ENCODE measurements around the gene MNT. TPM values are rescaled to one million over a fixed set of nuclear protein-coding genes. Genes with fewer than 3 reads are reported as not detected.

The MNT gene
- total RNA-seq, 1 experiment from 2014 or later = 32.1 TPM

DNA sequence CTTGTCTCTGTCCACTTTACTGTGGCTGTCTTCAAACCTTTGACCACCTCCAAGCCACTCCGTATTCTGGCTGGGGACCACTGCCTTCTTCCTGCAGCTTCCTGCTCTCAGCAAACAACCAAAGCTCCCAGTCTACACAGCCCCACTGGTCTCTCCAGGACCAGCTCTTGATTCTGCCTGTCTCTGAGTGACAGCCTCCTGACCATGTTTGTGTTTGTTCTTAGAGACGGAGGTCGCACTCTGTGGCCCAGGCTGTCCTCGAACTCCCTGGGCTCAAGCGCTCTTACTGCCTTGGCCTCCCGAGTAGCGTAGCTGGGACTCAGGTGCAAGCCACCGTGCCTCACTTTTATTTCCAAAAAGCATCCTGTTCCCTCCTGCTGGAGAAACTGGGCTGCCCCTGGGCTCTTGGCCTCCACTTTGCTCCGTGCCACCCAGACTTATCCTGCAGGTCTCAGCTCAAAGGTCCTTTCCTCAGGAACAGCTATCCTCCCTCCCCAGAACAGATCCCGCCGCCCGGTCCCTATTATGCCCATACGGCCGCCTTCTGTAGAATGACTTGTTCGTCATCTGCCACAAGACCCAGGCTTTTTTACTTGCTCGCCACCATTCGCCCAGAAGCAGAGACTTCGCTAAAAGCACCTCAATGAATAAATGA, 9.1 kb downstream of the MNT start:
- peak overlapping the region; percentile 78 for H3K4me3 ChIP-seq (ENCODE audit: low read depth, low read length, poor library complexity, severe bottlenecking)
- DNase-seq (ENCODE audit: low spot score) = no peak
- intact Hi-C loops (cut with micrococcal nuclease; ENCODE audit: unreplicated experiment) = no loop called here
- POLR2A ChIA-PET (ENCODE audit: low non-redundant PET) = no interaction called here
- no TSS peak for BruUV-seq (replicated peaks)
- peaks cover 37% of the 10 kb centered on the region for H3K4me1 ChIP-seq (ENCODE audit: insufficient read depth, low read length, poor library complexity, severe bottlenecking)
- H3K27me3 ChIP-seq (replicated peaks; ENCODE audit: insufficient read depth, low read depth, low read length, poor library complexity) = no peaks in the 10 kb centered on the region
- no peaks in the 10 kb centered on the region for H3K9me3 ChIP-seq (ENCODE audit: low read depth, low read length, poor library complexity, severe bottlenecking)
- H3K27ac ChIP-seq (ENCODE audit: low read depth, low read length, poor library complexity, severe bottlenecking) = peak overlapping the region; percentile 100
- H3K36me3 ChIP-seq (ENCODE audit: insufficient read depth, low read length, poor library complexity, severe bottlenecking) = peaks cover 9% of the 10 kb centered on the region
- TF ChIP-seq EZH2 (IDR thresholded peaks at IDR 0.05; ENCODE audit: borderline replicate concordance, low read depth, low read length, poor library complexity, severe bottlenecking) = no peak
- TF ChIP-seq, protein P1, sequence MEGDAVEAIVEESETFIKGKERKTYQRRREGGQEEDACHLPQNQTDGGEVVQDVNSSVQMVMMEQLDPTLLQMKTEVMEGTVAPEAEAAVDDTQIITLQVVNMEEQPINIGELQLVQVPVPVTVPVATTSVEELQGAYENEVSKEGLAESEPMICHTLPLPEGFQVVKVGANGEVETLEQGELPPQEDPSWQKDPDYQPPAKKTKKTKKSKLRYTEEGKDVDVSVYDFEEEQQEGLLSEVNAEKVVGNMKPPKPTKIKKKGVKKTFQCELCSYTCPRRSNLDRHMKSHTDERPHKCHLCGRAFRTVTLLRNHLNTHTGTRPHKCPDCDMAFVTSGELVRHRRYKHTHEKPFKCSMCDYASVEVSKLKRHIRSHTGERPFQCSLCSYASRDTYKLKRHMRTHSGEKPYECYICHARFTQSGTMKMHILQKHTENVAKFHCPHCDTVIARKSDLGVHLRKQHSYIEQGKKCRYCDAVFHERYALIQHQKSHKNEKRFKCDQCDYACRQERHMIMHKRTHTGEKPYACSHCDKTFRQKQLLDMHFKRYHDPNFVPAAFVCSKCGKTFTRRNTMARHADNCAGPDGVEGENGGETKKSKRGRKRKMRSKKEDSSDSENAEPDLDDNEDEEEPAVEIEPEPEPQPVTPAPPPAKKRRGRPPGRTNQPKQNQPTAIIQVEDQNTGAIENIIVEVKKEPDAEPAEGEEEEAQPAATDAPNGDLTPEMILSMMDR (conservative IDR thresholded peaks at IDR 0.05; ENCODE audit: low read depth, low read length) = no peak
- CTCF ChIA-PET = interaction anchor here (1.4 to 1.8 kb wide), 2 partner anchors 9 to 24 kb away, joined by 3 to 9 read pairs; no protein-coding TSS in a partner anchor

DNA sequence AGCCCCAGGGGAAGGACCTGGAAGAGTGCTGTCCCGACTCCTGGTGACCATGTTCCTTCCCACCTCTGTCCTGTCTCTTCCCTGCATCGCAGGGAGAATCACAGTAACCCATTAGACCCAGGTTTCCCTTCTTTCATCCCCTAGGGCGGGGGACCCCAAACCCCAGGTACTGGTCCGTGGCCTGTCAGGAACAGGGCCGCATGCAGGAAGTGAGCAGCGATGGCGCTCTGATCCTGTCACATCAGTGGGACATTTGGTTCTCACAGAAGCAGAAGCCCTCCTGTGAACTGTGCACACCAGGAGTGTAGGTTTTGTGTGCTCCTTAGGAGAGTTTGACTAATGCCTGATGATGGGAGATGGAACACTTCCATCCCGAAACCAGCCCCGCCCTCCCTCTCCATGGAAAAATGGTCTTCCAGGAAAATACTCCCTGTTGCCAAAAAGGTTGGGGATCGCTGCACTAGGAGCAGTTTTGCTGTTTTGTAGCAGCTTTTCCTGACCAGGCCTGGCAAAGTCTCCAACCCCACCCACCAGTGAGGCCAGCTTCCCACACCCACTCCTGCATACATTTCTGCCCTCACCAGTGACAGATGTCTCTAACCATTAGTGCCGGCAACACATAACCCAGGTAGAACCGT, 10.5 kb downstream of the MNT start:
- Histone ChIP-seq H3K27me3 (replicated peaks; ENCODE audit: insufficient read depth, low read depth, low read length, poor library complexity) (no peaks in the 10 kb centered on the region), H3K9me3 (ENCODE audit: low read depth, low read length, poor library complexity, severe bottlenecking) (no peaks in the 10 kb centered on the region), H3K27ac (ENCODE audit: low read depth, low read length, poor library complexity, severe bottlenecking) (no peak overlapping the region), H3K4me1 (ENCODE audit: insufficient read depth, low read length, poor library complexity, severe bottlenecking) (peaks cover 23% of the 10 kb centered on the region), H3K36me3 (ENCODE audit: insufficient read depth, low read length, poor library complexity, severe bottlenecking) (peaks cover 11% of the 10 kb centered on the region), H3K4me3 (ENCODE audit: low read depth, low read length, poor library complexity, severe bottlenecking) (no peak overlapping the region)
- POLR2A ChIA-PET (ENCODE audit: low non-redundant PET) = no interaction called here
- no peak for DNase-seq (ENCODE audit: low spot score)
- no peak for TF ChIP-seq EZH2 (IDR thresholded peaks at IDR 0.05; ENCODE audit: borderline replicate concordance, low read depth, low read length, poor library complexity, severe bottlenecking)
- TF ChIP-seq, protein P1 (conservative IDR thresholded peaks at IDR 0.05; ENCODE audit: low read depth, low read length) = no peak
- CTCF ChIA-PET = no interaction called here
- intact Hi-C loops (cut with micrococcal nuclease; ENCODE audit: unreplicated experiment) = no loop called here
- no TSS peak for BruUV-seq (replicated peaks)

DNA sequence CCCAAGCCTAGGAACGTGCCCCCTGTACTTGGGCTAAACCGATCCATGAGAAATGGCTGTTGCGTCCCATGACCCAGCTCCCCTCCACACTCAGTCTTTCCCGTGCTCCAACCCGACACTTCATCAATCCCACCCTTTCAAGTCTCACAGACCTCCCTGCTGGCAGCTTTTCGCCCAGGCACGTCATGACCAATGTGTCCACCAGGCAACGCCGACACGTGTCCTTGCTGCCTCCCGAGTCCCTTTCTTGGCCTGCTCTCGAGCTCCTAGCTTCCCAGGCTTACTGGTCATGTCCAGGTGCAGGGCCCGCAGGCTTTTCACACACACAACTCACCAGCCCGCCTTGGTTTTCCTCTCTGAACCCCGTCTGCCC, 12.2 kb downstream of the MNT start:
- H3K4me1 ChIP-seq (ENCODE audit: insufficient read depth, low read length, poor library complexity, severe bottlenecking) = peaks cover 9% of the 10 kb centered on the region
- ChIA-PET POLR2A (ENCODE audit: low non-redundant PET) (no interaction called here), CTCF (interaction anchor here (1.2 kb wide), 1 partner anchor 27 kb away, joined by 4 read pairs; no protein-coding TSS in a partner anchor)
- no peak overlapping the region for H3K27ac ChIP-seq (ENCODE audit: low read depth, low read length, poor library complexity, severe bottlenecking)
- intact Hi-C loops (cut with micrococcal nuclease; ENCODE audit: unreplicated experiment) = loop anchor here (10.0 kb wide), 1 partner anchor 296 kb away; no protein-coding TSS in a partner anchor
- peaks cover 11% of the 10 kb centered on the region for H3K36me3 ChIP-seq (ENCODE audit: insufficient read depth, low read length, poor library complexity, severe bottlenecking)
- H3K27me3 ChIP-seq (replicated peaks; ENCODE audit: insufficient read depth, low read depth, low read length, poor library complexity) = no peaks in the 10 kb centered on the region
- BruUV-seq (replicated peaks) = no TSS peak
- TF ChIP-seq, protein P1 (conservative IDR thresholded peaks at IDR 0.05; ENCODE audit: low read depth, low read length) = no peak
- TF ChIP-seq EZH2 (IDR thresholded peaks at IDR 0.05; ENCODE audit: borderline replicate concordance, low read depth, low read length, poor library complexity, severe bottlenecking) = no peak
- H3K4me3 ChIP-seq (ENCODE audit: low read depth, low read length, poor library complexity, severe bottlenecking) = no peak overlapping the region
- DNase-seq (ENCODE audit: low spot score) = peak; percentile 41
- no peaks in the 10 kb centered on the region for H3K9me3 ChIP-seq (ENCODE audit: low read depth, low read length, poor library complexity, severe bottlenecking)

Data from A673 (cell line).